ENCODE measurements around the gene SNRPB2. TPM values are rescaled to one million over a fixed set of nuclear protein-coding genes. Genes with fewer than 3 reads are reported as not detected.

SNRPB2 gene
- total RNA-seq = 37.5 and 40.8 TPM in 2 replicates
- 101 and 104 TPM in 2 replicates for polyA plus RNA-seq
- 97.3 and 103 TPM in 2 replicates for polyA plus RNA-seq (2012)
- 0.59 and 2.9 TPM in 2 replicates for polyA minus RNA-seq (ENCODE audit: low replicate concordance)

DNA sequence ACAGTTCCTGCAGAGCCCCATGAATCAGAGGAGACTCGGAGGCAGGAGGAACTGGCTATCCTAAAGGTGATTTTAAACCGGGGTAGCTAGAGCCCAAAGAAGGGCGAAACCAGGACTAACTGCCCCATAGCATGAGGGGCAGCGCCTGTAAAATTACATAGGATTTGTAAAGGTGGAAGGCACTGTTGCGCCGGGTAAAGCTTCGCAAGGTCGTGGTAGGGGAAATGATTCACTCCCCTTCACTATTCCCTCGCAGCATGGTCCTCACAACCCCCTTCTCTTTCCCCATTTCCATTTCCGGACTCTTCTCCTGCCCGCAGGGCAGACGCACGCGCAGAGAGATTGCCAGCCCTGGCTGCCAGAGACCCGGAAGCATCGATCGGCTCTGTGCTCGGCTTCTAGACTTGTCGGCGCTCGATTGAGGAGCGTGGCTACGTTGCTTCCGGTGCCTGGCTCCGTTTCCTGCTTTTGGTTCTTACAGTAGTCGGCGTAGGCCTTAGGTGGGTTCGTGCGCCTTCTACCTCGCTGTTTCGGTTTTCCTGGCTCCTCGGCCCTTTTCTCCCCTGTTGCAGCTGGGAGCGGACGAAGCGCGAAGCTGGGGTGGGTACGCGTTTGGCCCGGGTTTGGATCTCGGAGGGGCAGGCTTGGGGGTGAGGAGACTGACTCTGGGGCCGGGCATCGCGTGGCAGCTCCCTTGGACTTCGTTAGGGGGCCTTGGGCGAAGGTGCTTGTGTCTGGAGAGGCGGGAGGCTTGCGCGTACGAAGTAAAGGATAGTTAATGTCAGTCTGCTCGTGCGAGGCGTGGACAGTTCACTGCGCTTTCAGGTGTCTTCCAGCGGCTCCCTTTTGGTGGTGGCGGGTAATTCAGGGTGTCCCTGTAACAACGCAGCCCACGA is at the start of gene SNRPB2:
SNRPB2 (plus strand) TSS at position 462 of the 896 bp plus-strand sequence. CDS start 1,677 bp downstream, outside the sequence.
- peaks cover 4% of the 10 kb centered on the region for H3K4me1 ChIP-seq (ENCODE audit: control insufficient read depth, extremely low read depth, insufficient read depth, low read length)
- peaks cover 27% of the 10 kb centered on the region for H3K79me2 ChIP-seq (ENCODE audit: control insufficient read depth, insufficient read depth, low read length)
- H3K4me2 ChIP-seq (ENCODE audit: extremely low read depth, insufficient read depth, low read length) = peak within 1 kb of the TSS; percentile 98
- peak within 1 kb of the TSS; percentile 90 to 100 (median 98) for H3K4me3 ChIP-seq (replicated peaks in 1 of 4; ENCODE audit: control extremely low read depth in 1 of 4, insufficient read depth in 1 of 4, low read depth in 3 of 4, low read length in 4 of 4)
- peak within 1 kb of the TSS; percentile 99 for H3K27ac ChIP-seq (ENCODE audit: insufficient read depth, low read length)
- H3K36me3 ChIP-seq (ENCODE audit: control insufficient read depth, insufficient read depth, low read length) = peaks cover 1% of the 10 kb centered on the region
- no peaks in the 10 kb centered on the region for H3K27me3 ChIP-seq (ENCODE audit: control insufficient read depth, insufficient read depth, low read length)
- peak; percentile 96 for DNase-seq (ENCODE audit: low read depth in 2 of 2)
- TF ChIP-seq, protein P1, sequence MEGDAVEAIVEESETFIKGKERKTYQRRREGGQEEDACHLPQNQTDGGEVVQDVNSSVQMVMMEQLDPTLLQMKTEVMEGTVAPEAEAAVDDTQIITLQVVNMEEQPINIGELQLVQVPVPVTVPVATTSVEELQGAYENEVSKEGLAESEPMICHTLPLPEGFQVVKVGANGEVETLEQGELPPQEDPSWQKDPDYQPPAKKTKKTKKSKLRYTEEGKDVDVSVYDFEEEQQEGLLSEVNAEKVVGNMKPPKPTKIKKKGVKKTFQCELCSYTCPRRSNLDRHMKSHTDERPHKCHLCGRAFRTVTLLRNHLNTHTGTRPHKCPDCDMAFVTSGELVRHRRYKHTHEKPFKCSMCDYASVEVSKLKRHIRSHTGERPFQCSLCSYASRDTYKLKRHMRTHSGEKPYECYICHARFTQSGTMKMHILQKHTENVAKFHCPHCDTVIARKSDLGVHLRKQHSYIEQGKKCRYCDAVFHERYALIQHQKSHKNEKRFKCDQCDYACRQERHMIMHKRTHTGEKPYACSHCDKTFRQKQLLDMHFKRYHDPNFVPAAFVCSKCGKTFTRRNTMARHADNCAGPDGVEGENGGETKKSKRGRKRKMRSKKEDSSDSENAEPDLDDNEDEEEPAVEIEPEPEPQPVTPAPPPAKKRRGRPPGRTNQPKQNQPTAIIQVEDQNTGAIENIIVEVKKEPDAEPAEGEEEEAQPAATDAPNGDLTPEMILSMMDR (conservative IDR thresholded peaks at IDR 0.05 in 1 of 2, IDR thresholded peaks at IDR 0.05 in 1 of 2; ENCODE audit: low read depth in 1 of 2, low read length in 2 of 2) = no peak
- TF ChIP-seq EZH2 (IDR thresholded peaks at IDR 0.05; ENCODE audit: low read length, missing control alignments) = peak; percentile 9
- no peaks in the 10 kb centered on the region for H4K20me1 ChIP-seq (ENCODE audit: control insufficient read depth, extremely low read depth, insufficient read depth, low read length)
- peak within 1 kb of the TSS; percentile 99 for H3K9ac ChIP-seq (ENCODE audit: insufficient read depth, low read length)
- H2AFZ ChIP-seq (ENCODE audit: low read length) = peak within 1 kb of the TSS; percentile 100
- H3K9me3 ChIP-seq (ENCODE audit: control insufficient read depth, insufficient read depth, low read depth, low read length) = no peaks in the 10 kb centered on the region

DNA sequence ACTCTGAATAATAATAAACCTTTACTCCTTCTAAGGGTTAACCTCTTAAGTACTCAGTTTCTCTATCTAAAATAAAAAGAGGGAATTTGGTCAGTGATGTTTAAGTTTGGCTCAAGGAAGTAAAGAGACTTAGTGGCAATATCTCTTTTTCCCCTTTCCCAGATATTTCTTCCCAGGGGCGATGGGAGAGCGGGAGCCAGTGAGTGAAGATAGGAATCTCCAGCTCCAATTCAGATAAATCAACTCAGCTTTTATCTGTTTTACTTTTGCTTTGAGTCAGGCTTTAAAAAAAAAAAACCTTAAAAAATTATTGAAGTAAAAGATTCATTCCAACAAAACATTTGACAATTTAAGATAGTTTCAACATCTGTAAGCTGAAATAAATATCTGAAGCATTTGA is 45.4 kb upstream of the SNRPB2 start:
- no peak overlapping the region for H3K4me2 ChIP-seq (ENCODE audit: extremely low read depth, insufficient read depth, low read length)
- no peaks in the 10 kb centered on the region for H3K79me2 ChIP-seq (ENCODE audit: control insufficient read depth, insufficient read depth, low read length)
- H4K20me1 ChIP-seq (ENCODE audit: control insufficient read depth, extremely low read depth, insufficient read depth, low read length) = no peaks in the 10 kb centered on the region
- TF ChIP-seq EZH2 (IDR thresholded peaks at IDR 0.05; ENCODE audit: low read length, missing control alignments) = no peak
- TF ChIP-seq, protein P1 (conservative IDR thresholded peaks at IDR 0.05 in 1 of 2, IDR thresholded peaks at IDR 0.05 in 1 of 2; ENCODE audit: low read depth in 1 of 2, low read length in 2 of 2) = no peak
- H3K9ac ChIP-seq (ENCODE audit: insufficient read depth, low read length) = no peak overlapping the region
- H3K36me3 ChIP-seq (ENCODE audit: control insufficient read depth, insufficient read depth, low read length) = no peaks in the 10 kb centered on the region
- H3K9me3 ChIP-seq (ENCODE audit: control insufficient read depth, insufficient read depth, low read depth, low read length) = no peaks in the 10 kb centered on the region
- H3K27ac ChIP-seq (ENCODE audit: insufficient read depth, low read length) = no peak overlapping the region
- H3K4me3 ChIP-seq (replicated peaks in 1 of 4; ENCODE audit: control extremely low read depth in 1 of 4, insufficient read depth in 1 of 4, low read depth in 3 of 4, low read length in 4 of 4) = no peak overlapping the region
- H2AFZ ChIP-seq (ENCODE audit: low read length) = no peak overlapping the region
- H3K4me1 ChIP-seq (ENCODE audit: control insufficient read depth, extremely low read depth, insufficient read depth, low read length) = no peaks in the 10 kb centered on the region
- no peaks in the 10 kb centered on the region for H3K27me3 ChIP-seq (ENCODE audit: control insufficient read depth, insufficient read depth, low read length)
- DNase-seq (ENCODE audit: low read depth in 2 of 2) = no peak

DNA sequence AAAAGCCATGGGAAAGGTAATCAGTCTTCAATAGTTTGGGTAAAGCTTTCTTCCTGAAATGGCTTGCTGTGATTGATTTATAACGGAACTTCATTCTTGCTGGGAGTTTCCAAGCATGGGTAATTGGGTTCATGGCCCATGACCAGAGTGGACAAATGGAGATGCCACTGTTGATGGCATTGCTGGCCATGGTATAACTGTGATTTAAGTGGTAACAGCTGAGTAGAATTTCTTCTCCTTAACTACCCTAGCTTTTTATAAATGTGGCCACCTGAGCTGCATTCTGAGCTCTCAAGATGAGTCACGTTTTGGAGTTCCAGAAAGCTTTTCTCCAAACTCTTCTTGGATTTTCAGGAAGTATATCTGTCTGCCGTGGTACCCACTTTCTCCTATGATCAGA is 39.9 kb upstream of the SNRPB2 start:
- Histone ChIP-seq H3K27me3 (ENCODE audit: control insufficient read depth, insufficient read depth, low read length) (no peaks in the 10 kb centered on the region), H3K9me3 (ENCODE audit: control insufficient read depth, insufficient read depth, low read depth, low read length) (no peaks in the 10 kb centered on the region), H3K9ac (ENCODE audit: insufficient read depth, low read length) (no peak overlapping the region), H3K36me3 (ENCODE audit: control insufficient read depth, insufficient read depth, low read length) (no peaks in the 10 kb centered on the region), H3K4me2 (ENCODE audit: extremely low read depth, insufficient read depth, low read length) (no peak overlapping the region), H4K20me1 (ENCODE audit: control insufficient read depth, extremely low read depth, insufficient read depth, low read length) (no peaks in the 10 kb centered on the region), H3K4me1 (ENCODE audit: control insufficient read depth, extremely low read depth, insufficient read depth, low read length) (no peaks in the 10 kb centered on the region), H3K4me3 (replicated peaks in 1 of 4; ENCODE audit: control extremely low read depth in 1 of 4, insufficient read depth in 1 of 4, low read depth in 3 of 4, low read length in 4 of 4) (no peak overlapping the region), H3K79me2 (ENCODE audit: control insufficient read depth, insufficient read depth, low read length) (no peaks in the 10 kb centered on the region), H2AFZ (ENCODE audit: low read length) (no peak overlapping the region), H3K27ac (ENCODE audit: insufficient read depth, low read length) (no peak overlapping the region)
- no peak for DNase-seq (ENCODE audit: low read depth in 2 of 2)
- TF ChIP-seq EZH2 (IDR thresholded peaks at IDR 0.05; ENCODE audit: low read length, missing control alignments) = no peak
- TF ChIP-seq, protein P1 (conservative IDR thresholded peaks at IDR 0.05 in 1 of 2, IDR thresholded peaks at IDR 0.05 in 1 of 2; ENCODE audit: low read depth in 1 of 2, low read length in 2 of 2) = no peak
